Stimulated activated CD4-positive, alpha-beta T cell treated with anti-CD3 and anti-CD28 coated beads, Interleukin-1b, Interleukin-23, amount 100 ng/mL, for 1 hour (primary cell): Measurements from ENCODE around the gene RPS6KA2.

ENCODE experiments used
- DNase-seq, 2 donors: peaks; one replicate each; pipeline ENCODE4 v3.0.0-alpha.2; 2020; ENCODE audit warnings: low read depth in 2 of 2

Gene RPS6KA2

GRCh38 chr6:166503167-166503744, 123.8 kb downstream of the RPS6KA2 start:
- no peak for DNase-seq

- DNase-seq: no peak
Measured at GRCh38 chr6:166502453-166502852, 124.6 kb downstream of the RPS6KA2 start.

DNA sequence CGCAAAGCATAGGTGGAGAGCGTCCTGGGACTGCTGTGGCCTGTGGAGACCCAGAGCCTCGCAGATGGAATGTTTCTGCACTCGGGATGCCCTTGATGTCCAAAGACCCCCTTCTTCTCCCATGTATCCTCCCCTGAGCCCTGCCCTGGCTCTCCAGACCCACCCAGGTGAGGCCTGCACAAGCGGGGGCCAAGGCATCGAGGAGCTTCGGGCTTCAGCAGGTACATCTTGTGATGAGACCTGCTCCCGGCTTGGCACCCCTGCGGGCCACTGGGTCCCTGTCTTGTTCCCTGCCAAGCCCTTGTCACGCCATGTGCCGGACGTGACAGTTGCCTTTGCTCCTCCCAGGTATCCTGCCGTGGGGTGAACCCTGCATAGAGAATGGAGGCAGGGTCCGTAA, 125.8 kb downstream of the RPS6KA2 start:
- no peak for DNase-seq

GRCh38 chr6:166500246-166500645, 126.8 kb downstream of the RPS6KA2 start:
- DNase-seq: no peak

GRCh38 chr6:166499350-166500163, 127.5 kb downstream of the RPS6KA2 start:
- DNase-seq: no peak

DNA sequence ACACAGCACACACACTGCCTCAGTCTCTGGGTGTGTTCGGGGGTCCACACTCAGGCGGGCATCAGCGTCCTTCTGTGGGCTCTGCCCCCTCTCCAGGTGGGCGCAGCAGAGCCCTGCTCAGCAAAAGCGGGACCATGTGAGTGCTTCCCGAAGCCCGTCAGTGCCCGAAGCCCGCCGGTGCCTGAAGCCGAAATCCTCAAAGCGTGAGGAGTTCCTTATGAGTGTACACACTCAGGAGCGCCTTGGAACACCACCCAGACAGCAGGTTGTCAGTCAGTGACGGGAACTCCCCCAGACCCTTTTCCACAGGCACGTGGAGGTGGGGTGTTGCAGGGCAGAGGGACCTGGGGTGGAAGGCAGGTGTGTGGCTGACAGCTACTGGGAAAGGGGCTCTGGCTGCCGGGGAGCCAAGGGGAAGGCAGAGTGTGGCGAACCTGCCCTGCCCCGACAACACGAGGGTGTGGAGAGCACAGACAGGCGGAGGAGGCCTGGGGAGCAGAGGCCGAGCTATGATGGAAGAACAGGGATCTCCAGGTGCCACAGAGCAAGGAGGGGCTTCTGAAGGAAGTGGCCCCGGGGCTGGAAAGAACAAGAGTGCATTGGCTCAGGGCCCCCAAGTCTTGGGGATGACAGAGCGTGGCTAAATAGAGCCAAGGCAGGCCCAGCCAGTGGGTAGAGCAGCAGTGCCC, 128.2 kb downstream of the RPS6KA2 start:
- no peak for DNase-seq

- DNase-seq: no peak
Measured at GRCh38 chr6:166498228-166498627, 128.8 kb downstream of the RPS6KA2 start.

GRCh38 chr6:166497087-166497899, 129.8 kb downstream of the RPS6KA2 start:
- DNase-seq: no peak

- DNase-seq: no peak
Measured at GRCh38 chr6:166496460-166496859, 130.6 kb downstream of the RPS6KA2 start.

- no peak for DNase-seq
Measured at GRCh38 chr6:166495487-166496314, 131.3 kb downstream of the RPS6KA2 start.

DNA sequence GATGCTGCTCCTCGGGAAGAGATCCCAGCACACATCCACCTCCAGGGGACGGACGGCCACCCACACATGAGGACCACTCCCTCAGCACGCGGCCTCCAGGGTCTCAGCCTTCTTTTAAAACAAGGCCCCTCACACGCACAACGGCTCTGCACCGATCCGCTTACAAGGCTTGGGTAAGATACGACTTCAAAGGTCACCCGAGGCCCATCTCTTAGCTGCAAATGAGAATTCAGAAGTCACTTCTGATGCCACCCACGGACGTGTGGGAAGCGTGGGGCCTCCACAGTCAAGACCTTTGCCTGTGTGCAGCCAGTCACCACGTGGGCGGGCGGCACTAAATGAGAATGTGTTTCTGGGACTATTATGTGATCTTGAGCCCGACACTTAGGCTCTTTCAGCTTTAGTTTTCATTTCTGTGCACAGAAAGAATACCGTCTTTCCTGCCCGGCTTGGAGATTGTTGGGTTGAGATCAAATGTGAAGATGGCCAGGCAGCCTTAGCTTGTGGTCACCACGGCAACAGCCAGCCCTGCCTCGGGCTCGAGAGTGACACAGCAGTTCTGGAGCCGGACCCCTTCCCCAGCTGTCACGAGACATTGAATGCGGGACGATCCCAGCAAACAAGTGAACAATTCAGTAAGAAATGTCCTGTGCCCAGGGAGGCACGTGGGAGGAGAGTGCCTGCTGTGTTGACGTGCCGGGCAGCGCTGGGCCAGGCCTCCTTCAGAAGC, 132.1 kb downstream of the RPS6KA2 start:
- peak in 1 of 2 donors; percentile 7 for DNase-seq

- DNase-seq: no peak
Measured at GRCh38 chr6:166494101-166494441, 133.0 kb downstream of the RPS6KA2 start.

DNA sequence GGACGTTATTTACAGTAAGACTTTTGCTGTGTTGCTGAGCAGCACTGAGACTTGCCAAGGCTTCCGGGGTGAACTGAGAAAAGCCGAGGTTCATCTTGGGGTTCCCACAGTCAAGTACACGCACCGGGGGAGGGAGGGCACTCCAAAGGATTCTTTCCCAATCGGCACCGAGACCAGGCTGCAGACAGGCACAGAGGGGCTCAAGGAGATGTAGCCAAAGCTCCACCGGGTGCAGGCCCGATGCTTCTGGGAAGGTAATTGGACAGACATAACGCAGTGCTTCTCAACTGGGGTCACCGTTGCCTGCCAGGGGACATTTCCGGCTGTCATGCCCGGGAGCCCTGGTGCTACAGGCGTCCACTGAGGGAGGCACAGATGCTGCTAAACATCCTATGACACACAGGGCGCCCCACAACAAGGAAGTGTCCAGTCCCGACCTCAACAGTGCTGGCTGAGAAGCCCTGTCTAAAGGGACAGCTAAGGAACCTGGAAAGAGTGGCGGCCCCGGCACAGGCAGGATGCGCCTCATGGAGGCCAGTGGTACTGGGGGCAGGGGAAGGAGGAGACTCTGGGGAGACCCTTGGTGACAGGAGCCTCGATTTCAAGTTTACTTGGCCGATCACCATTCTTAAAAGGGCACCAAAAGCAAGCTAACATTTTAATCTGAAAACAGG, 133.5 kb downstream of the RPS6KA2 start:
- no peak for DNase-seq

DNA sequence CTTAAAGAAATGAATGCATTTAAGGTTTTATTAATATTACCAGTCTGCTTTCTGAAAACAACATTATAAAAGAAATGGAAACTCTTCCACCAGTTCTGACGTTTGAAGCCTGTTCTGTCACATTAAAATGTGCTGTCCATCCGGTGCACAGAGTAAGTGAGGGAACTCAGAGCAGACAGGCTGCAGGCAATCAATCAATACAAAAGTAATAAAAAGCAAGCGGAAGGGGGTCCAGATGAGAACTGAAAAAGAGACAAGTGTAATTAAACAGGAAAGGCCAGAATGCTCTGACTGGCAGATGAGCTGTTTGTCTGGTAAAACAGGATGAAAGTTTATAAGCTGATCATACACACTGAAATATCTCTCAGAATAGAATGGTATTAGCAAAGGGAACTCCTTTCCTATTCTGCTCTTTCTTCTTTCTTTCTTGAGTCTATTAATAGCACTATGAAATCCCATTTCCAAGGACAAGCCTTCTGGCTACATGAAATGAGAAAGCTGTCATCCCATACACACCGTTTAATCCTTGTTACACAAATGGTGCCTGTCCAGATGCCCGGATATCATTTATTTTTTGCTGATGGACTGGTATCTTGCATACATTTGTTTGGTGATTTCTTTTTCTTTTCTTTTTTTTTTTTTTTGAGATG, 134.8 kb downstream of the RPS6KA2 start:
- no peak for DNase-seq

- DNase-seq: no peak
Measured at GRCh38 chr6:166490671-166491500, 136.2 kb downstream of the RPS6KA2 start.

- no peak for DNase-seq
Measured at GRCh38 chr6:166489301-166490155, 137.5 kb downstream of the RPS6KA2 start.

GRCh38 chr6:166488701-166489100, 138.3 kb downstream of the RPS6KA2 start:
- no peak for DNase-seq
